ENCODE results near the gene TUBA8. TPM values are rescaled to one million over a fixed set of nuclear protein-coding genes. Genes with fewer than 3 reads are reported as not detected.

The TUBA8 gene
- total RNA-seq, 1 experiment from 2014 or later, result 0.72 TPM

DNA sequence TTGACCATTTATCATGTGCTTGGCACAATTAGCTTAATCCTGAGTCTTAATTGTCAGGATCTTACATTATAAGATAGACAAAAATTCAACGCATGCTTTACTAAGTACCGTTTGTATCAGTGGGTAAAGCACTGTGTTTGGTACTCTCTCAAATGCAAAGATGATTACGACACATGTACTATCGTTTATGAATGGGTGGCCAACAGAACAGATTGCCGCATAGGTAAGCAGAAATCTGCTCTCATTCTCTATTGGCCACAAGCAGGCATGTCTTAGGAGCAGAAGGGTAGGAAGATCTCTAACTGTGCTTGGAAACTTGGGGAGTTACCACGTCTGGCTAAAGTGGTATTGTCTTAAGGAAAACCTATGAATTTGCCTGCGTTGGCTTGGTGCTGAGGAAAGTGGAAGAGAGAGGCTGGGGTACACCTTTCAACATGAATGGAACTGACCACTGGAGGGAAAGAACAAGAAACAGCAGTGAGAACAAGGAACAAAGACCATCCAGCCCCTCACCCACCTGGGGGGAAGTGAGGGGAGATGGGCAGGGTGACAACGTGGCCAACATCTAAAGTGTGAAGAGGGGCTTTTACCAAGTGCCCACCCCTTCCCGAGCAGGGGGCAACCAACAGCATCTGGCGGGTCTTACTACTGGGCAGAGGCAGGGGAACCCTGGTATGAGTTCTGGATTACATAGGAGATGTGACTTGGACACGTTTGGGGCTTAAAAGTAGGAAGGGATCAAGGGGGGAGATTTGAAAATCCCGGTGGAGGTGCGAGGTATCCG lies 1.0 kb upstream of the TUBA8 start:
- H3K27ac Mint-ChIP-seq, result no peak overlapping the region
- H3K4me3 Mint-ChIP-seq, result peak overlapping the region; percentile 62
- DNase-seq (ENCODE audit: low spot score) (no peak), ATAC-seq (no peak)
- peaks cover 11% of the 10 kb centered on the region for H3K4me1 Mint-ChIP-seq
- TF ChIP-seq, protein P1, sequence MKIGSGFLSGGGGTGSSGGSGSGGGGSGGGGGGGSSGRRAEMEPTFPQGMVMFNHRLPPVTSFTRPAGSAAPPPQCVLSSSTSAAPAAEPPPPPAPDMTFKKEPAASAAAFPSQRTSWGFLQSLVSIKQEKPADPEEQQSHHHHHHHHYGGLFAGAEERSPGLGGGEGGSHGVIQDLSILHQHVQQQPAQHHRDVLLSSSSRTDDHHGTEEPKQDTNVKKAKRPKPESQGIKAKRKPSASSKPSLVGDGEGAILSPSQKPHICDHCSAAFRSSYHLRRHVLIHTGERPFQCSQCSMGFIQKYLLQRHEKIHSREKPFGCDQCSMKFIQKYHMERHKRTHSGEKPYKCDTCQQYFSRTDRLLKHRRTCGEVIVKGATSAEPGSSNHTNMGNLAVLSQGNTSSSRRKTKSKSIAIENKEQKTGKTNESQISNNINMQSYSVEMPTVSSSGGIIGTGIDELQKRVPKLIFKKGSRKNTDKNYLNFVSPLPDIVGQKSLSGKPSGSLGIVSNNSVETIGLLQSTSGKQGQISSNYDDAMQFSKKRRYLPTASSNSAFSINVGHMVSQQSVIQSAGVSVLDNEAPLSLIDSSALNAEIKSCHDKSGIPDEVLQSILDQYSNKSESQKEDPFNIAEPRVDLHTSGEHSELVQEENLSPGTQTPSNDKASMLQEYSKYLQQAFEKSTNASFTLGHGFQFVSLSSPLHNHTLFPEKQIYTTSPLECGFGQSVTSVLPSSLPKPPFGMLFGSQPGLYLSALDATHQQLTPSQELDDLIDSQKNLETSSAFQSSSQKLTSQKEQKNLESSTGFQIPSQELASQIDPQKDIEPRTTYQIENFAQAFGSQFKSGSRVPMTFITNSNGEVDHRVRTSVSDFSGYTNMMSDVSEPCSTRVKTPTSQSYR (CRISPR knock-in tag; IDR thresholded peaks at IDR 0.05), result no peak
- no peak for TF ChIP-seq TEAD4 (CRISPR knock-in tag; IDR thresholded peaks at IDR 0.05)
- TF ChIP-seq, protein P2, sequence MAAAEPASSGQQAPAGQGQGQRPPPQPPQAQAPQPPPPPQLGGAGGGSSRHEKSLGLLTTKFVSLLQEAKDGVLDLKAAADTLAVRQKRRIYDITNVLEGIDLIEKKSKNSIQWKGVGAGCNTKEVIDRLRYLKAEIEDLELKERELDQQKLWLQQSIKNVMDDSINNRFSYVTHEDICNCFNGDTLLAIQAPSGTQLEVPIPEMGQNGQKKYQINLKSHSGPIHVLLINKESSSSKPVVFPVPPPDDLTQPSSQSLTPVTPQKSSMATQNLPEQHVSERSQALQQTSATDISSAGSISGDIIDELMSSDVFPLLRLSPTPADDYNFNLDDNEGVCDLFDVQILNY (CRISPR knock-in tag; IDR thresholded peaks at IDR 0.05), result no peak
- ChIA-PET POLR2A (interaction anchor here (1.0 kb wide), 1 partner anchor 20 kb away, joined by 3 read pairs; no protein-coding TSS in a partner anchor), CTCF (interaction anchor here (0.6 to 3.1 kb wide), 9 partner anchors 8 to 1051 kb away, joined by 3 to 10 read pairs (median 4); partner anchors contain the start of gene PEX26)
- H3K36me3 Mint-ChIP-seq, result peaks cover 16% of the 10 kb centered on the region
- peaks cover 40% of the 10 kb centered on the region for H3K9me3 Mint-ChIP-seq
- peaks cover 59% of the 10 kb centered on the region for H3K27me3 Mint-ChIP-seq (ENCODE audit: low read depth)

DNA sequence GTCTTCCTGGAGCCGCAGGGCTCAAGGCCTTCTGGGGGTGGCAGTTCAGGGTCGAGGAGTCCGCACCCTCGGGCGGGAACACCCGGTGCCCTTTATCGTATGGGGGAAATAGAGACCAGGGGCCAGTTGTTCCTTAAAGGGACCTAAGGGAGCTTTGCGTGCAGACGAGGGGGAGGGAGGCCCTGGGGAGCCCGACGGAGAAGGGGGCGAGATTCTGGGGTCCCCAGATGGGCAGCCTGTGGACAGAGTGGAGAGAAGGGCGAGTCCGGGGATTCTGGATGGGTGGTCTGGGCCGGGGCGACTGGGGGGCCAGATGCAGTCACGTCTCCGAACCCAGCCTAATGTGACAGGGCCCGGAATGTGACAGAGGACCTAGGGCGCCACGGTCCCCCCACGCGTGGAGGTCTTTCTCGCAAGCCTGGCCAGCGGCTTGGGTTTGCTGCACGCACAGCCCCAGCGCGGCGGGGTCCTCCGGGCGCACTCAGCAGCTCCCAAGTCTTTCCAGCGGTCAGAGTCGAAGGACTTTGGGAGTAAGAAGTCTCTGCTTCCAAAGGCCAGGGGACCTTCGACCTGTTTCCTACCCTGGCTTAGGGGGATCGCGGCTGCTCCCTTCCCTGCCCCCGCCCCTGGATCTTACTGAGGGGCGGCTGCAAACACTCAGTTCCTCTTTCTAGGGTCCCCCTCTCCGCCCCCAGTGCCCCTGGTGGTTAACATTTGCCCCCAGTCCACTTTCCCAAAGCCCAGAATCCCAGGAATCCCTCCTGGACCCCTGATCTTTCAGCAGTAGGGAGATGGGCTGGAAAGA lies 547 bp downstream of the TUBA8 start:
- DNase-seq (ENCODE audit: low spot score) (peak; percentile 28), ATAC-seq (peak; percentile 16)
- CTCF ChIA-PET, result interaction anchor here (0.9 to 3.1 kb wide), 6 partner anchors 10 to 1053 kb away, joined by 3 to 10 read pairs (median 4); partner anchors contain the start of gene PEX26
- Mint-ChIP-seq H3K4me1 (peaks cover 11% of the 10 kb centered on the region), H3K4me3 (peak overlapping the region; percentile 63), H3K9me3 (peaks cover 24% of the 10 kb centered on the region), H3K27me3 (ENCODE audit: low read depth) (peaks cover 49% of the 10 kb centered on the region), H3K27ac (no peak overlapping the region), H3K36me3 (0 out of 2 replicates have a peak, but pooled peaks cover 10% of the 10 kb centered on the region)
- POLR2A ChIA-PET, result interaction anchor here (0.8 kb wide), 1 partner anchor 32 kb away, joined by 3 read pairs; no protein-coding TSS in a partner anchor
- TF ChIP-seq, protein P3, sequence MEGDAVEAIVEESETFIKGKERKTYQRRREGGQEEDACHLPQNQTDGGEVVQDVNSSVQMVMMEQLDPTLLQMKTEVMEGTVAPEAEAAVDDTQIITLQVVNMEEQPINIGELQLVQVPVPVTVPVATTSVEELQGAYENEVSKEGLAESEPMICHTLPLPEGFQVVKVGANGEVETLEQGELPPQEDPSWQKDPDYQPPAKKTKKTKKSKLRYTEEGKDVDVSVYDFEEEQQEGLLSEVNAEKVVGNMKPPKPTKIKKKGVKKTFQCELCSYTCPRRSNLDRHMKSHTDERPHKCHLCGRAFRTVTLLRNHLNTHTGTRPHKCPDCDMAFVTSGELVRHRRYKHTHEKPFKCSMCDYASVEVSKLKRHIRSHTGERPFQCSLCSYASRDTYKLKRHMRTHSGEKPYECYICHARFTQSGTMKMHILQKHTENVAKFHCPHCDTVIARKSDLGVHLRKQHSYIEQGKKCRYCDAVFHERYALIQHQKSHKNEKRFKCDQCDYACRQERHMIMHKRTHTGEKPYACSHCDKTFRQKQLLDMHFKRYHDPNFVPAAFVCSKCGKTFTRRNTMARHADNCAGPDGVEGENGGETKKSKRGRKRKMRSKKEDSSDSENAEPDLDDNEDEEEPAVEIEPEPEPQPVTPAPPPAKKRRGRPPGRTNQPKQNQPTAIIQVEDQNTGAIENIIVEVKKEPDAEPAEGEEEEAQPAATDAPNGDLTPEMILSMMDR (IDR thresholded peaks at IDR 0.05), result no peak
- TF ChIP-seq, protein P1 (CRISPR knock-in tag; IDR thresholded peaks at IDR 0.05), result no peak
- TF ChIP-seq ZNF416 (CRISPR knock-in tag; IDR thresholded peaks at IDR 0.05) (no peak), TP53 (CRISPR knock-in tag; IDR thresholded peaks at IDR 0.05) (0 out of 2 replicates have a peak, but pooled peaks have one; percentile 13), GTF2I (CRISPR knock-in tag; conservative IDR thresholded peaks at IDR 0.05) (no peak)

DNA sequence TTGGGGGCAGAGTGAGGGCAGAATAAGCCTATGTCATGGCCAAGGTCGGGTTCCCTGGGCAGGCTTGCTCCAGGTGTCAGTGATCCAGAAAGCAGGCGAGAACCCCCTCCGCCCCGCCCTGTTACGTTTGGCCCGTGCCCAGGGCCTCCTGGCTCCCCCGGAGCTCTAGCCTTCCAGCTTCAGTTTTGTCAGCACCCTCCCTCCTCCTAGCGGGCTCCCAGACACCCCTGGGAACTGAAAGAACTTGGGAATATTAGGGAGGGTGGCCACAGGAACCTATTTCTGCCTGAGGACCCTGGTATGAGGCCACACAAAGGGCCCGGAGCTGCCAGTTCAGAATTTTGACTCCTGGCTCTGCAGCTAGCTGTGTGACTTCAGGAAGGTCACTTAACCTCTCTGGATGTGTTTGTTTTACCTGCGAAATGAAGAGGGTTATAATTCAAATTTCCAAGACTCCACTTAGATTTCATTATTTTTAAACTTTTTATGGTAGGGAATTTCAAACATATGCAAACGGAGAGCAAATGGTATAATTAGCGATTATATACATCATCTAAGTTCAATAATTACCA lies 1.2 kb downstream of the TUBA8 start:
- H3K27me3 Mint-ChIP-seq (ENCODE audit: low read depth), result peaks cover 49% of the 10 kb centered on the region
- ChIA-PET CTCF (interaction anchor here (1.1 to 3.1 kb wide), 2 partner anchors 18 to 36 kb away, joined by 3 to 10 read pairs; no protein-coding TSS in a partner anchor), POLR2A (no interaction called here)
- DNase-seq (ENCODE audit: low spot score), result no peak
- H3K4me3 Mint-ChIP-seq, result no peak overlapping the region; the same call in 1 of the 2 replicates
- 0 out of 2 replicates have a peak, but pooled peaks cover 10% of the 10 kb centered on the region for H3K36me3 Mint-ChIP-seq
- peaks cover 19% of the 10 kb centered on the region for H3K9me3 Mint-ChIP-seq
- ATAC-seq, result no peak
- H3K27ac Mint-ChIP-seq, result no peak overlapping the region
- H3K4me1 Mint-ChIP-seq, result peaks cover 11% of the 10 kb centered on the region
- TF ChIP-seq, protein P4, sequence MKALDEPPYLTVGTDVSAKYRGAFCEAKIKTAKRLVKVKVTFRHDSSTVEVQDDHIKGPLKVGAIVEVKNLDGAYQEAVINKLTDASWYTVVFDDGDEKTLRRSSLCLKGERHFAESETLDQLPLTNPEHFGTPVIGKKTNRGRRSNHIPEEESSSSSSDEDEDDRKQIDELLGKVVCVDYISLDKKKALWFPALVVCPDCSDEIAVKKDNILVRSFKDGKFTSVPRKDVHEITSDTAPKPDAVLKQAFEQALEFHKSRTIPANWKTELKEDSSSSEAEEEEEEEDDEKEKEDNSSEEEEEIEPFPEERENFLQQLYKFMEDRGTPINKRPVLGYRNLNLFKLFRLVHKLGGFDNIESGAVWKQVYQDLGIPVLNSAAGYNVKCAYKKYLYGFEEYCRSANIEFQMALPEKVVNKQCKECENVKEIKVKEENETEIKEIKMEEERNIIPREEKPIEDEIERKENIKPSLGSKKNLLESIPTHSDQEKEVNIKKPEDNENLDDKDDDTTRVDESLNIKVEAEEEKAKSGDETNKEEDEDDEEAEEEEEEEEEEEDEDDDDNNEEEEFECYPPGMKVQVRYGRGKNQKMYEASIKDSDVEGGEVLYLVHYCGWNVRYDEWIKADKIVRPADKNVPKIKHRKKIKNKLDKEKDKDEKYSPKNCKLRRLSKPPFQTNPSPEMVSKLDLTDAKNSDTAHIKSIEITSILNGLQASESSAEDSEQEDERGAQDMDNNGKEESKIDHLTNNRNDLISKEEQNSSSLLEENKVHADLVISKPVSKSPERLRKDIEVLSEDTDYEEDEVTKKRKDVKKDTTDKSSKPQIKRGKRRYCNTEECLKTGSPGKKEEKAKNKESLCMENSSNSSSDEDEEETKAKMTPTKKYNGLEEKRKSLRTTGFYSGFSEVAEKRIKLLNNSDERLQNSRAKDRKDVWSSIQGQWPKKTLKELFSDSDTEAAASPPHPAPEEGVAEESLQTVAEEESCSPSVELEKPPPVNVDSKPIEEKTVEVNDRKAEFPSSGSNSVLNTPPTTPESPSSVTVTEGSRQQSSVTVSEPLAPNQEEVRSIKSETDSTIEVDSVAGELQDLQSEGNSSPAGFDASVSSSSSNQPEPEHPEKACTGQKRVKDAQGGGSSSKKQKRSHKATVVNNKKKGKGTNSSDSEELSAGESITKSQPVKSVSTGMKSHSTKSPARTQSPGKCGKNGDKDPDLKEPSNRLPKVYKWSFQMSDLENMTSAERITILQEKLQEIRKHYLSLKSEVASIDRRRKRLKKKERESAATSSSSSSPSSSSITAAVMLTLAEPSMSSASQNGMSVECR (CRISPR knock-in tag; IDR thresholded peaks at IDR 0.05; ENCODE audit: borderline replicate concordance), result no peak
- TF ChIP-seq KAT7 (CRISPR knock-in tag; IDR thresholded peaks at IDR 0.05; ENCODE audit: borderline replicate concordance), result no peak
- no peak for TF ChIP-seq ZBTB21 (CRISPR knock-in tag; IDR thresholded peaks at IDR 0.05; ENCODE audit: borderline replicate concordance)
- TF ChIP-seq FOXP1 (CRISPR knock-in tag; IDR thresholded peaks at IDR 0.05; ENCODE audit: borderline replicate concordance), result no peak
